ENCODE data around the gene ALKBH6.

GRCh38 chr19:35973487-35973886 lies 40.5 kb downstream of the ALKBH6 start:
- TF ChIP-seq CTCF (IDR thresholded peaks at IDR 0.05): no peak
- no peak for TF ChIP-seq EP300 (IDR thresholded peaks at IDR 0.05; ENCODE audit: low read depth)

Data from transverse colon (tissue), 3 donors.